Gastrocnemius medialis (tissue), 4 donors: ENCODE measurements around the gene ACP1.

Experiments
- CTCF ChIP-seq, 5 experiments: fragments of 450-650 bp in 3 of 5; fragments of 200-600 bp in 2 of 5; sonication (generic) in 2 of 5; IDR thresholded peaks in 4 of 5; conservative IDR thresholded peaks in 1 of 5; 1 replicate in 4 of 5; 2 replicates in 1 of 5; pipeline ENCODE4 v1.5.1; 2016 to 2019; ENCODE audit warnings: antibody characterized with exemption in 5 of 5, mild to moderate bottlenecking in 3 of 5, moderate library complexity in 3 of 5
- POLR2A ChIP-seq, 2 donors: fragments of 450-650 bp; IDR thresholded peaks; one replicate each; pipeline ENCODE4 v1.6.1; 2017; ENCODE audit warnings: antibody characterized with exemption in 2 of 2, mild to moderate bottlenecking in 2 of 2, moderate library complexity in 2 of 2

- TF ChIP-seq CTCF (IDR thresholded peaks at IDR 0.05 in 4 of 5, conservative IDR thresholded peaks at IDR 0.05 in 1 of 5), result no peak
- TF ChIP-seq POLR2A (IDR thresholded peaks at IDR 0.05), result no peak
These were observed 58.3 kb downstream of the ACP1 start for GRCh38 chr2:323035-323434.
